Ishikawa (cell line): ENCODE measurements around the gene MAP1B.

ENCODE experiments used
- CEBPB ChIP-seq: IDR thresholded peaks from 2 replicates; pipeline ENCODE4 v1.6.1; 2012
- CREB1 ChIP-seq: IDR thresholded peaks from 2 replicates; pipeline ENCODE4 v1.6.1; 2012; ENCODE audit warnings: low read depth
- EGR1 ChIP-seq: IDR thresholded peaks from 2 replicates; pipeline ENCODE4 v1.6.1; 2012
- FOXM1 ChIP-seq: IDR thresholded peaks from 2 replicates; pipeline ENCODE4 v1.6.1; 2012; ENCODE audit warnings: low read depth, borderline replicate concordance
- RAD21 ChIP-seq: IDR thresholded peaks from 2 replicates; pipeline ENCODE4 v1.6.1; 2012; ENCODE audit warnings: low read depth
- YY1 ChIP-seq: IDR thresholded peaks from 2 replicates; pipeline ENCODE4 v1.6.1; 2012; ENCODE audit warnings: low read depth
- TF ChIP-seq, protein P1 (sequence below): IDR thresholded peaks from 2 replicates; pipeline ENCODE4 v1.6.1; 2012; ENCODE audit warnings: low read depth, mild to moderate bottlenecking

DNA sequence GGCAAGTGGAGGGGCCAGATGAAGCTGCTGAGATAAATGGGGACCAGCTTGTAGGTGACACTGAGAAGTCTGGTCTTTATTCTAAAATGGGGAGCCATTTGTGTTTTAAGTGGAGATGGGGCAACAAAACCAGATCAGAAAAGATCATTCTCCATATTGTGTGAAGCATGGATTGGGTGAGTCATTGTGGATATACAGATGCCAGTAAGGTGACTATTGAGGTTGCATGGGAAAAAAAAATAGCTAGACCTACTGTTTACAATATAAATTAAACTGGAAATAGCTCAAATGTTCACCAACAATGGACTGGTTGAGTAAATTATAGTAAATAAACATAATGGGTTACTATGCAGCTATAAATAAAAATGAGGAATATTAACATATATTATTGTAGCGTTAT lies 5.4 kb upstream of the MAP1B start:
- TF ChIP-seq YY1 = no peak
- TF ChIP-seq CEBPB = no peak
- no peak for TF ChIP-seq CREB1
- no peak for TF ChIP-seq EGR1
- TF ChIP-seq FOXM1 = no peak
- no peak for TF ChIP-seq RAD21
- TF ChIP-seq, protein P1, sequence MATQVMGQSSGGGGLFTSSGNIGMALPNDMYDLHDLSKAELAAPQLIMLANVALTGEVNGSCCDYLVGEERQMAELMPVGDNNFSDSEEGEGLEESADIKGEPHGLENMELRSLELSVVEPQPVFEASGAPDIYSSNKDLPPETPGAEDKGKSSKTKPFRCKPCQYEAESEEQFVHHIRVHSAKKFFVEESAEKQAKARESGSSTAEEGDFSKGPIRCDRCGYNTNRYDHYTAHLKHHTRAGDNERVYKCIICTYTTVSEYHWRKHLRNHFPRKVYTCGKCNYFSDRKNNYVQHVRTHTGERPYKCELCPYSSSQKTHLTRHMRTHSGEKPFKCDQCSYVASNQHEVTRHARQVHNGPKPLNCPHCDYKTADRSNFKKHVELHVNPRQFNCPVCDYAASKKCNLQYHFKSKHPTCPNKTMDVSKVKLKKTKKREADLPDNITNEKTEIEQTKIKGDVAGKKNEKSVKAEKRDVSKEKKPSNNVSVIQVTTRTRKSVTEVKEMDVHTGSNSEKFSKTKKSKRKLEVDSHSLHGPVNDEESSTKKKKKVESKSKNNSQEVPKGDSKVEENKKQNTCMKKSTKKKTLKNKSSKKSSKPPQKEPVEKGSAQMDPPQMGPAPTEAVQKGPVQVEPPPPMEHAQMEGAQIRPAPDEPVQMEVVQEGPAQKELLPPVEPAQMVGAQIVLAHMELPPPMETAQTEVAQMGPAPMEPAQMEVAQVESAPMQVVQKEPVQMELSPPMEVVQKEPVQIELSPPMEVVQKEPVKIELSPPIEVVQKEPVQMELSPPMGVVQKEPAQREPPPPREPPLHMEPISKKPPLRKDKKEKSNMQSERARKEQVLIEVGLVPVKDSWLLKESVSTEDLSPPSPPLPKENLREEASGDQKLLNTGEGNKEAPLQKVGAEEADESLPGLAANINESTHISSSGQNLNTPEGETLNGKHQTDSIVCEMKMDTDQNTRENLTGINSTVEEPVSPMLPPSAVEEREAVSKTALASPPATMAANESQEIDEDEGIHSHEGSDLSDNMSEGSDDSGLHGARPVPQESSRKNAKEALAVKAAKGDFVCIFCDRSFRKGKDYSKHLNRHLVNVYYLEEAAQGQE = no peak
